ENCODE data around the gene THRB.

THRB gene

DNA sequence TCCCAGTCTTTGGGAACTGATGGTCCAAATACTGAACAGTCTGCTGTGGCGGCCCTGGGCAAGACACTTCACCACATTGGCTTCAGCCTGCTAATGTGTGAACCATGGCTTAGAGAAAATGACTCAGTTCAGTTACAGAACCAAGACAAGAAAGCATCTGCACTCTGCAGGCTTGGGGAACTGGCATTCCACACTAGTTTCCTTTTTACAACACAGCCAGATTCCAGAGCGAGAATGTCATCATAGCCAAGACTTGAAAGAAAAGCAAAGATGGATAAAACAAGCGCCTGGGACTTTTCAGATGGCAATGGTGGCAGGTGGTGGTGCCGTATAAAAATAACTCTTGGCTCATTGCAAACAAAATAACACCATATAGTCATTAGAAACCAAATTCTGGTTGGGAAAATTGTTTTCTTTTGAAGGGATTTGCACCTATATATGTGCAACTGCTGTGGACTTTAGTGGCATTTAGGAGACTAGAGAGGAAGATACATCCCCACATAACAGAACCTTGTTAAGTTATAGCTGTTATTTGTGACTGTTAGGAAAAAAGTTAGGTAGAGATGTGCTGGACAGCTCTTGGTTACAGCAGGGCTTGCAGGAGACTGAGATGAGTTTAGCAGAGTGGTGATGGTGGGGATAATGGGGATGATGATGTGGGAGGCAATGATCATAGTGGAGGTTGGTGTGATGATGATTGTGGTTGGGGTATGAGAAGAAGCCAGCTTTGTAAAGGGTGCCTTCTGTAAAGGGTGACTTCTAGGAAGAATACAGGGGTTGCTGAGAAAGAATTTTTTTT is 273.6 kb downstream of the THRB start:
- DNase-seq, result peak; percentile 96

DNA sequence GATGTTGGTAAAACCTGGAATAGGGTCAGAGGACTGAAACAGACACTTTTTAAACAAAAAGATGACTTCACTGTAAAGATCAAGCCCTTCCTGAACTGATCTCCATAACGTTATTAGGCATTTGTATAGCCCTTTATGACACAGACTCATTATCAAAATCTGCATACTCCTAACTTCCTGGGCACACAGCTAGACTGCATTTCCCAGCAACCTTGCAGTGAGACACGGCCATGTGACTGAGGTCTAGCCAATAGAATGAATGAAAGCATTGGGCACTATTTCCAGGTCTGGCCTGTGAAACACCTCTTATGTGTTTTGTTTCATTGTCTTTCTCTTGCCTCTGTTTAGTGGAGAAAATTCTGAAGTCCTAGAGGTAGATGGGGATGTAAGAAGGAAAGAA is 279.1 kb downstream of the THRB start:
- DNase-seq, result no peak

DNA sequence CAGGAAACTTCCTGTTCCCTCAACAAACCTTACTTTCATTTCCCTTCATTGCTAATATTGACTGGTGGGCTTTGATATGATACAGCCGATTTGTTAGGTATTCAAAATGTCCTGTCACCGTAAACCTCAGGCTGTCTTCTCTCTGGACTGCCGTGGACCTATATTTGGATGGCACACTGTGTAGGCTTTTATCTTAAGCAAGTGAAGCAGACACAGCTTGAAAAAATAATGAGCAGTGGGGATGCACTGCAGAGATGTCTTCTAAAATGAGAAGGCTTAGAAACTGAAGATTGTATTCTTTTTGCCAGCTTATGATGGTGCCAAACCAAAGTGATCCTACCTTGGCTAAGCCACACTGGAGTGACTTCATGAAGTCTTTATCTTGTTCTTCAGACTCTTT is 283.3 kb downstream of the THRB start:
- DNase-seq, result no peak

DNA sequence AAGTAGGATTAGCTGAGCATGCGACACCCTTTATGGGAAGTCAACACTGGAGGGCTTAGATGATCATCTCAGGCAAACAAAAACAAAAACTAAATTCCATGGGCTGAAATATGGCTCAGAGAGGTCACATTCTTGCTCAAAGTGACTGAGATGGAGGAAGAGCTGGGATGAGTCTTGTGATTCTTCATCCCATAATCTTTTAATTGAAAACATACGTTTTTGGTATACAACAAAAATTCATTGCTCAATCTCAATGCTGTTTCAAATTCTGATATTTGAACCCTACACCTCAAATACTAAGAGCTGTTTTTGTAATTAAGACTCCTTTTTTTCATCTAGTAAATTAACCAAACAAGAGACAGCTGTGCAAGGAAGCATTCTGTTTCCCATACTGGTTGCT is 292.6 kb downstream of the THRB start:
- DNase-seq, result peak; percentile 68

DNA sequence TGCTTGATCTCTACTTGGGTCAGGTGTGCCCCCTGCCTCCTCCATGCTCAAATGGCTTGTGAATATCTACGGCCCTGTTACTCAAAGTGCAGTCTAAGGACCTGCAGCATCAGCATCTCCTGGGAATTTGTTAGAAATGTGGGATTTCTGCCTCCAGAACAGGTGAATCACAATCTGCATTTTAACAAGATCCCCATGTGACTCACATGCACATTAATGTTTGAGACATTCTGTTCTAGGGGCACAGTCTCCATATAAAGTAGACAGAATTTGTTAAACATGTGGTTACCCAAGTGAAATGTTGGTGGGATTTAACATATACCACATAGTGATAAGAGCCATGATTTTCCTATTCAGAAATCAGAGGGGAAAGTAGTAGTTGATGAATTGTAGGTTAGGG is 293.3 kb downstream of the THRB start:
- peak; percentile 36 for DNase-seq

DNA sequence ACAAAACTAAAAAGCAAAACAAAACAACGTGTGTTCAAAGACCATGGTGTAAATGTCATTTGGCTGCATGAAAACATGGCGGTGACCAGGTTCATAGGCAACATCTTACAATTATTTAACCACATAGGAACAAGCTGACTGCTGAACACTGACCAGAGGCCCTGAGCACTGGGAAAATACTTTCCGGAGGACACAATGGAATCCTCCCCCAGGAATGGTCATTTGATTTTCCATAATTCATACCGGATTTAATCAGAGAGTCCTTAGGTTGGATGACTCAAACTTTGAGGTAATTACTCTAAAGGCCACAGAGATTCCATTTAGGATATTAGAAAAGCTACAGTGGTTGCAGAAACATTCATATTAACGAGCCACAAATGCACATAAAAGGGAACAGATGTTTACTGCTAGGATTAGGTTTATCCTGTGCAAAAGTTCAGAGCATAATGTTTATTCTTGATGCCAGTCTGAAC is 294.8 kb downstream of the THRB start:
- peak; percentile 83 for DNase-seq

DNA sequence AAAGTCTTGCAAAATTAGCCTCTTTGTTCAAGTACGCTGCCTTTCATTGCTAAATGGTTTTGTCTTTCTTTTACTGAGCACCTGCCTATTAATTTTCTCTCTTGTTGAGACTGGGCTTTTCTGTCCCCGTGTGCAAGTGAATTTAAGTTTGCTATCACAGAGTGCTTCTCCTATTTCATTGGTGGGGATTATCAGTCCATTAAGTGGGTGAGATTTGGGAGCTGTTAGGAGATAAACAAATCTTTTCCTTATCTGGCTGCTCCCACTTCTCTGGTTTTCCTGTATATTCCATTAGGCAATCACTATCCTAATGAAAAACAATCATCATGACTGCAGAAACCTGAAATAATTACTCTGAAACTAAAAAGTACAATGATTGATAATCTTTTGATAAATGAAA is 295.4 kb downstream of the THRB start:
- DNase-seq, result no peak

DNA sequence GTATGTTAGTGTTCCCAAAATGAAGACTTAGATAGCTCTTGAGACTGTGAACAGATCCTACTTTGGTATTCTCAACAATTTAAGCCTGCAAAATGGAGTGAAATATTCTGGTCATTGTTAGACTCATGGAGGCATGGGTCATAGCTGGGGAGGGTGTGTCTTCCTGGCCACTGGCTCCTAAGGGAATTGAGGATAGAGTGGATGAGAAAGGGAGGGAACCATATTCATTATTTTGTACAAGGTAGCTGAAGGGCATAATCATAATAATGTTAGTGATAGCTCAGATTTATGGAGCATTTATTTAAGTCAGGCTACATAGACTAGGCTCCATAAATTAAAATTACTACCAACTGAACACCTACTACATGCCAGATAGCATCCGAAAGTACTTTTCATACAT is 295.9 kb downstream of the THRB start:
- no peak for DNase-seq

DNA sequence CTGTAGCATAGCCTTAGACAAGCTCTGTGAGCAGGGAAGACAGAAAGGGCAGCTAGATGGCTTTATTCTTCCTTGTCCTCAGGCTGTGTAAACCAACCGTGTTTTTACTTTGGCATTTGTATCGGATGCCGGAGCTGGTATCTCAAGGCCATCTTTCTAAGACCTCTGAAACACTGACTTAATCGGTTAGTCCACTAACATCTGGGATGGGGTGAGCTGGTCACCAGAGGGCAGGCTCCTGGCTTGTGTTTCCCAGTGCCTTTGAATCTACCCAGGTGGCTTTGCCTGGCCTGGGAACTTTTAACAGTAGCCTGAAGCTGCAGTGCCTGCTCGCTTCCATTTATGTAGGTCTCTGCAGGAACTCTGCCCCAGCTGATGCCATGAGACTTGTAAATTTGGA is 296.8 kb downstream of the THRB start:
- no peak for DNase-seq

DNA sequence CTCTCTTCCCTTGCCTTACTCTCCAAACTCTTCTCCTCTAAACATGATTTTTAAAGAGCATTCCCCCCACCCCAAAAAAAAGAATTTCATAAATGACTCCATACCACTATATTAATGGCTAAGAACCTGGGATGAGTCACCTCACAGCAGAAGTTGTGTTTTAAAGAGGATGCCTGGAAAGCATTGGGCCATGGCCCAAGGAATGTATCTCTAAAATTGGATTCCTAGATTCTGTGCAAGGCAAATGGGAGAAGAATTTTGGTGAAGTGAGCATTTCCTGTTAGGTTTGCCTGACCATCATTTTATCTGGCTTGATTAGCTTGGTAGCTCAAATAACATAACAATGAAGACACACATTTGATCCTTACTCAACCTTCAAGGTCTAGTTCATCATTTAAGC is 298.1 kb downstream of the THRB start:
- DNase-seq, result peak; percentile 62

DNA sequence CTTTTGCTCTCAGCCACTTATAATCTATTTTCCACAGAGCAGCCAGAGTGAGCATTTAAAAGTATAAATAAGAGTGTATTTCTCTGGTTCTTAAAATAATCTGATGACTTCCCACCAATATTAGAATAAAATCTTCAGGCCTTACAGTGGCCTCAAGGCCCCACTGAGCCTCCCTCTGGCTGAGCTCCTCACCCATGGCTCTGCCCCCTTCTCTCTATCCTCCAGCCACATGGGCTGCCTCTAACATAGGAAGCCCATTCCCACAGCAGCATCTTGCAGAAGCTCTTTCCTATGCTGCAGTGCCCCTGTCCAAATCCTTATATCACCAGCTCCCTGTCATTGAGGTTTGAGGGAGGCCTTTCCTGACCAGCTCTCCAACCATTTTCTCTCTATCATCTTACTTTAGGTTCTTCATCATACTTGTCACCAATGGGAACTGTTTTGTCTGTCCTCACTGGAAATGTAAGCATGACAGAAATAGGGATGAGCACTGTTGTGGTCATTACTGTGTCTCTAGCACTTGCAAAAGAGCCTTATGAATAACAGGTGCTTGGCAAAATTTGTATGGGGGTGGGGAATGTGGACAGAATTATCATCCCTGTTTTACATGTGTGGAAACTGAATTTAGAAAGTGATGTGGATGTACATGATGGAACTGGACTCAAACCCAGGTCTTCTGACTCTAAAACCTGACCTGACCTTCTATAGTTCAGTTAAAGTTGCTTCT is 299.0 kb downstream of the THRB start:
- DNase-seq, result no peak

DNA sequence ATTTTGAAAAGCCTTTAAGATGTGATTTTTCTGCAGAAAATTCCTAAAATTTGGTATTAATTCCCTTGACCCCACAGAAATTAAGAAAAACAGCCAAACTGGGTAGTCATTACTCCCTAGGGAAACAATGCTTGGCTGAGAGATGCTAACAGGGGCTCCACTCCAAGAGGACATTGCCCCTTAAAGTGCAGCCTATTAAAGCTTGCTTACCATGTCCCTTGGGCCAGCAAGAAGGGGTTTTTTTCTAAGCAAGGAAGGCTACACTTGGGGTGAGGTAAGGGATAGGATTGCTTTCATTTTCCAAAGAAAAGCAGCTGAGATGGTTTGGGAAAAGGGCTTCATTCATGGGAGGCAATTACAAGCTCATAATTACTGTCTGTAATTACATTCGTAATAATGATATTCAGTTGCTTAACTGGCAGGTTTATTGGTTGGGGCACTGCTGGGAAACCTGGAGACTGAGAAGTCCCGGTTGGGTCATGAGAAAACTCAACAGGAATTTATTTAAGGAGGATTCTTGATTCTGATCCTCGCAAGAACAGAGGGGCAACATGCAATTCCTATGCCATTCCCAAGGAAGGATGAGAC is 302.1 kb downstream of the THRB start:
- DNase-seq, result no peak

DNA sequence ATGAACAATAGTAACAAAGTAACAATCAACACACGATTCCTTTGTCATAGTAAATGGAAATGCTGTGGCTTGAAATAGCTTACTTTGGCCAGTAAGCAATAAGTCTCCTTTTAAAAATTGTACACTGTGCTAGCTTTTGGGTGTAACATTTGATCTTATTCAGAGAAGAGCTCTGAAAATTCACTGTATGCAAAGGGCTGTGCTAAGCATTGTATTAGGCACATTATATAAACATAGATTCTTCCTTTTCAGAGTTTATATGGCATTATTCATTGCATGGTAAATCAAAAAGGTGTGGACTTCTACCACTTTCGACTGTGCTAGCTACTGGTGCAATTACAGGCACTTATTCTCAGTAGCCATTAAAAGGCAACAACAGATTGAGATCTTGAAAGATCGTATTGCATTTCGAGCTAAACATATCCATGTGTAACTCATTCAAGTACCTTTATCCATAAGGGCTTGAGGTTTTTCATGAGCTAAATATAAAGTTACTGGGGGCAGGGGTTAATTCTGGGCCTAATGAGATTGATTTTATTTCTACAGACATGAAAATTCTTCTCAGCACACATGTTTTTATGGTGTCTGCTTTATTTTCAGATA is 302.7 kb downstream of the THRB start:
- DNase-seq, result no peak

DNA sequence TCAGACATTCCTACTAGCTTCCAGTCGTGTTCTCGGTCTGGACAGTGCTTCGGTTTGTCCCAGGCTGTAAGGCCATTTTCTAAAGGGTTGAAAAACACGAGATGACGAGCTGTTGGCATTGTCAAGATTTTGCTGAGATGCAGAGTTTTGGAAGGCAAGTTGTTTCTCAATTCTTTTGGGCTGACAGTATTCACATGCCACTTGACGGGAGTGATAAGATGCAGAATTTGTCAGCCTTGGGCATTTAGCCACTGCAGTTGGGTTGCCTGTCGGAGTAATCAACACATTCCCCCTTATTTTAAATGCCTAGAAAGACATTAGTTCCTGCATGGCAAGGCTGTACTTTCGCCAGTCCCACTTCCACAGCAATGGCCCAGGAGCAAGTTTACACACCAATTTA is 304.4 kb downstream of the THRB start:
- no peak for DNase-seq

DNA sequence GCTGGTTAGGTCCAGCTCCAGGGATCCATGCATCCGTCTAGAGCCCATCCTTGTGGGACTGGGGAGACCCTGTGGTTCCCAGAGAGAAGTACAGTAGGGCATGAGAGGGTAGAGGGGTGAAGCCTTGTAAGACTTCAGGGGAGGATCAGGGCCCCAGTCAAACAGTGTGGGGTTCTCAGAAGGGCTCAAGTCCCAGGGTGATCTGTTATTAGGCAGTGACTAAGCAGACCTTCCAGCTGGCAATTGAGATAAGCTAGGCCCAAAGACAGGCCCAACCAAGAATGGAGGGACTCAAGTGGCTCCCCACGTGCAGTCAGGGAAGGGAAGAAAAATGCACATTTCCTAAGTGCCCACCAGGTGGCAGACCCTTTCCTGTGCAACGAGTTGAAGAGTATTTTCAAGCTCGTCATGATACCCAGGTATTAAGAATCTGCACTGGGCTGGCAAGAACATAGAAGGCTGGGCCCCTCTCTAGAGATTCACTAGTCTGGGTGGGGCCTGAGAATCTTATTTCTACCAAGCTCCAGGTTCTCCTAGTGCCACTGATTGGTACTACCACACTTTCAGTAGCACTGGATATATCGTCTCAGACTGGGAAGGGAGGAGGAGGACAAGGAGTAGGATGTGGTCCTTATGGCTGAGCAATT is 308.8 kb downstream of the THRB start:
- peak; percentile 61 for DNase-seq

DNA sequence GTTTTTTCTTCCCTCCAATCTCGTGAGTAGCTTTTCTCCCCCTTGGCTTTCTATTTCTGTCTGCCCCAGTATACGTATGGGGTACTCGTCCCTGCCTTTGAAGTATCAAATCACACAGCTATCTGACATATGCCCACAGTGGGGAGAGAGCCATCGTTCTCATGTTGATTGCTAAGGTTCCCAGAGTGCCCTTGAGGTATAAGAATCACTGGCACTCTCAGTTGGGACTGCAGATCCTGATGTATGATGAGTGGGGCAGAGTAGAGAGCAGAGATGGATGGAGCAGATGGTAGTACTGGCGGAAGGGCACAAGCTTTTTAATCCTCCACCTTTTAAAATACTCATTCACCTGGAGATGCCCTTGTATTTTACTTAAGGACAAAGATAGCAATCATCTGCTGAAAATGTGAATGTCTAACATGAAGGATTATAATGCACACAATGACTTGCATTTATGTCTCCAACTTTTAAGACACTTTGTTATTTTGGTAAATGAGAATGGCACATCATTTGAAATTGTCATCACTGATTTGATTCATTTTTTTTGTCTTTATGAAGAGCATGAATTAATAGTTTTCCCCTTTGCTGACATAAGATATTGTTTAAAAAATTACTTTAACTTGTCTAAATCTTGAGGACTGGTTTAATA is 310.0 kb downstream of the THRB start:
- no peak for DNase-seq

DNA sequence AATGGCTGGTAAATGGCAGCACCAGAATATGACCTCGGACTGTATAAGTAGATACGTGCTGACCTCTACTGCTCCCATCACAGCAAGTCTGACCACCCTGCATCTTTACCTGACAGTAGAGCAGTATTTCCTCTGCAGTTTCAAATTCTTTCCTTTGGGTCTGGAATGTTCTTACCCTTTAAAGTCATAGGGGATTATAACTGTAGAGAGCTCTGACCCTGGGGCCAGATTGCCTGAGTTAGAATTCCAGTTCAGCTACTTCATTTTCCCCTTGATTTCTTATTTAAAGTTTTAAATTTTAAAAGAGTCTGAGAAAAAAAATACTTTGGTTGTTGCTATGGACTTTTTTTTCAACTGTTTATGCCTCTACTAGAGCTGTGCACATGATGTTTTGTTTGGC is 311.9 kb downstream of the THRB start:
- DNase-seq, result no peak

DNA sequence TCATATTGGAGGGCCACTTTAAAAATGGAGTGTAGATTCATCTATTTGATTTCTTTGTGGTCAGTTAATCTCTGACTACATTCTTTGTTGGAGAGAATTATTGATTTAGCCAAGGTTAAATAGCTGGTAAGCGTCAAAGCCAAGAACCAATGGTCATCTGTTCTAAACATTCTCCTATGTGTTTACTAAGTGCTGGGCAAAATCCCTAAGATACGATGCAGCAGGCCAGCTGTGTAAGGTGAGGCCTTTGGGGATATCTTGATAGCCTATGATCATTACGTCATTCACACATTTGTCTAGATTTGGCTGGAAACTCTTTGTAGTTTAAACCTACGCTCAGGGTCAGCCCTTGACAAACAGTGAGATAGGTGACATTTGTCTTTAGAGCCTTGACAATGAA is 313.4 kb downstream of the THRB start:
- DNase-seq, result no peak

DNA sequence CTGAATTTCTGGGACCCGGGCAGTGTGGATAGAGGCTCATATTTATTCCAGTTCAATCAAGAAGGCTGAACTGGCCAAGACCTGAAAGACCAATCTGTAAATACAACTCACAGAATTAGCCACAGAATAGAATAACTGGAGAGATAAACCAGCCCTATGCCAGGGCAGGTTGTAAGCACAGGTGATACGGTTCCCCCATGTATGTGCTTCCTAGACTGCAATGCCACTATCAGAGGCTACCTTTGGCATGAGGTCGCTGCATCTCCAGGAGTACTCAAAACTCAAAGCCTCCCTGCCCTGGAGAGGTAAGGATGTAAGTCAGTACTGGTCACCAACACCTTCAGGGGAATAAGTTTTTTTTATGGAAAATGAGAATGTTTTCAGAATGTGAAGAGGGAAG is 314.0 kb downstream of the THRB start:
- no peak for DNase-seq

DNA sequence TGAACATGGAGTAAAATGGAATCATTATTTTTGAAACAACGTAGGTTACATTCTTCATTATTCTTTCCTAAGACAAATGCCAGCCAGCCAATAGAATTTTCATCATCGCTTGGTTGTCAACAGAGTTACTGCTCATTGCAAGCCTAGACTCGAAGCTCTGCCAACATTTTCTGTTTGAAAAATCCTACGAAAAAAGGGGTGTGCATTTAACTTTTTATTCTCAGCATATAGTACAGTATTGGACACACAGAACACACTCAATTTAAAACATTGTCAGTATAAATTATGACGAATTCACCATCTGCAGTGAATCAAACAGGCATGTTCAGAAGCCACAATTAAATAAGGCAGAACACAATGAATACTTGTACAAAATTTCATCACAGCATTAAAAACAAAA is 317.4 kb downstream of the THRB start:
- DNase-seq, result no peak

DNA sequence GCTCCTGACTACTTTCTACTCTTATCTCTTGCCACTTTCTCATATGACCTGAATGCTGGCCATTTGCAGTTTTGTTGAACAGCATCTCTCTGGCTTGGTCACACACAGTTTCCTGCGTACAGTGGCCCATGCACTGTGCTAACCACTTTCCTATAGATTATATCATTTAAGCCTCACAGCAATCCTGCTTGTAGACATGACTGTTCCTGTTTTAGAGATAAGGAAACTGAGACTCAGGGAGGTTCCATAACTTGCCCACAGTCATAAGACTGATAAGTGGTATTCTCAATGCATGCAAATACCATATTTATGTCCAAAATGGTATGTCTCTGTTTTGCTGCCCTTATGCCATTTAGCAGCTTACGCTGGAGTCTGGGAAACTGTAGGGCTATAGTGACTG is 320.0 kb downstream of the THRB start:
- no peak for DNase-seq

DNA sequence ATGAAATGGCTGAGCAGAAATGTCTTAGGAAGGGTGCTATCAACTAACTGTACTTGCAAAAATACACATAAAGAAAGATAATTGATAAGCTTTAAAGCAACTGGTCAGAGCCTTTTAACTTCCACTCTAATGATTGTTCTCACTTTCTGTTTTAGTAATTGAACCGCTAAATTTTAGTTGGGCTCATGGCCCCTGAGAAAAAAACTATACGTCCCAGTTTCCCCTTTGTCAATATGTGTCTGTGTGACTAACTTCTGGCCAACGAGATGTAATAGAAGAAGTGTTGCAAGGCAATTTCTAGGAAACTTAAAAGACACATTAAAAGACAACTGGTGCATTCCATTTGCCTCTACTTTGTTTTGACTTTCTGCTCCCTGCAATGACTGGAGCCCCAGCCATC is 325.7 kb downstream of the THRB start:
- DNase-seq, result no peak

DNA sequence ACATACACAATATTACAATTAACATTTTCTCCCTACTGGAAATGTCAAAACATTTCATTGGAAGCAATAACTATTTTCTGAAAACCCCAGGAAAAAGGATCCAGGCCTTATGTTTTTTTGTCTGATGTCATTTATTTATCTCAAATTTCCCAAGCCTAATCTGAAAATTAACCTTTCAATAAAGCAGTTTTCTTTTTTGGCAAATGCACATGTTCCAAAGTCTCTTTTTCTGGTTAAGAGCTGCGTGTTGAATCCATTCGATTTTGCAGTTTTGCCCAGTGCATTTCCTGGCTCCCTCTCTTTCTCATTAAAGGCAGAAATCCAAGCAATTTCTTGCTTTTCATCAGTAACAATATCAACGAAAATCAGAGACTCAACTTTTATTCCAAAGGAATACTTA is 327.2 kb downstream of the THRB start:
- no peak for DNase-seq
